Stomach smooth muscle (tissue), 2 donors: ENCODE results near the gene DAPK2.

Experiments used
- H3K27ac ChIP-seq: one replicate; pipeline ENCODE4 v1.7.0; 2013; ENCODE audit warnings: mild to moderate bottlenecking, low read length, inconsistent platforms
- H3K27me3 ChIP-seq, 2 donors: one replicate each; pipeline ENCODE4 v1.7.0; 2013; ENCODE audit warnings: low read length in 2 of 2; ENCODE audit not compliant: insufficient read depth in 2 of 2, control insufficient read depth in 1 of 2
- H3K36me3 ChIP-seq, 2 donors: one replicate each; pipeline ENCODE4 v1.7.0; 2013; ENCODE audit warnings: low read length in 2 of 2; ENCODE audit not compliant: control insufficient read depth in 2 of 2, insufficient read depth in 2 of 2
- H3K4me1 ChIP-seq: one replicate; pipeline ENCODE4 v1.7.0; 2013; ENCODE audit warnings: low read length; ENCODE audit not compliant: control insufficient read depth, insufficient read depth
- H3K4me3 ChIP-seq, 2 donors: one replicate each; pipeline ENCODE4 v1.7.0; 2013; ENCODE audit warnings: low read length in 2 of 2
- H3K9ac ChIP-seq, 2 donors: one replicate each; pipeline ENCODE4 v1.7.0; 2013; ENCODE audit warnings: low read length in 2 of 2, mild to moderate bottlenecking in 1 of 2
- H3K9me3 ChIP-seq, 2 donors: one replicate each; pipeline ENCODE4 v1.7.0; 2013; ENCODE audit warnings: low read length in 2 of 2; ENCODE audit not compliant: control insufficient read depth in 2 of 2
- donor health status: healthy.
- donor health status: Pancreatic carcinoma.

Gene DAPK2

GRCh38 chr15:63920504-63921175, 125.6 kb downstream of the DAPK2 start:
- H3K27me3 ChIP-seq: no peaks in the 10 kb centered on the region
- no peaks in the 10 kb centered on the region for H3K9me3 ChIP-seq
- peaks cover 11% of the 10 kb centered on the region for H3K4me1 ChIP-seq
- H3K27ac ChIP-seq: no peak overlapping the region
- no peak overlapping the region for H3K4me3 ChIP-seq
- no peaks in the 10 kb centered on the region for H3K36me3 ChIP-seq
- no peak overlapping the region for H3K9ac ChIP-seq

GRCh38 chr15:63918901-63919348, 127.4 kb downstream of the DAPK2 start:
- Histone ChIP-seq H3K27me3 (peaks cover 0 to 3% of the 10 kb centered on the region in 2 donors), H3K9me3 (no peaks in the 10 kb centered on the region), H3K36me3 (no peaks in the 10 kb centered on the region), H3K27ac (no peak overlapping the region), H3K9ac (no peak overlapping the region), H3K4me1 (peaks cover 7% of the 10 kb centered on the region), H3K4me3 (no peak overlapping the region)

DNA sequence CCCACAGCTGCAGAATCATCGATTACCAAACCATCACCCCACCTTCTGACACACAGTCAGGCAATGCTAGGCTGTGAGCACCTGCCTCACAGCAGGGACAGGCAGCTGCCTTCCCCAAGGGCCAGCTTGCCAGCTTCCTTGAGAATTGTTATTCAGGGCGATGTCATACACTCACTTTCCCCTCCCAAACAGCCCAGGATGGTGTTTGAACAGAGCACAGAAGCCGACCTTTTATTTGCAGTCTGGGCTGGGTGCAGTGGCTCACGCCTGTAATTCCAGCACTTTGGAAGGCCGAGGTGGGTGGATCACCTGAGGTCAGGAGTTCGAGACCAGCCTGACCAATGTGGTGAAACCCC, 128.0 kb downstream of the DAPK2 start:
- H3K4me1 ChIP-seq: peaks cover 7% of the 10 kb centered on the region
- peaks cover 0 to 3% of the 10 kb centered on the region in 2 donors for H3K27me3 ChIP-seq
- no peaks in the 10 kb centered on the region for H3K36me3 ChIP-seq
- H3K27ac ChIP-seq: no peak overlapping the region
- no peak overlapping the region for H3K9ac ChIP-seq
- no peaks in the 10 kb centered on the region for H3K9me3 ChIP-seq
- H3K4me3 ChIP-seq: no peak overlapping the region

DNA sequence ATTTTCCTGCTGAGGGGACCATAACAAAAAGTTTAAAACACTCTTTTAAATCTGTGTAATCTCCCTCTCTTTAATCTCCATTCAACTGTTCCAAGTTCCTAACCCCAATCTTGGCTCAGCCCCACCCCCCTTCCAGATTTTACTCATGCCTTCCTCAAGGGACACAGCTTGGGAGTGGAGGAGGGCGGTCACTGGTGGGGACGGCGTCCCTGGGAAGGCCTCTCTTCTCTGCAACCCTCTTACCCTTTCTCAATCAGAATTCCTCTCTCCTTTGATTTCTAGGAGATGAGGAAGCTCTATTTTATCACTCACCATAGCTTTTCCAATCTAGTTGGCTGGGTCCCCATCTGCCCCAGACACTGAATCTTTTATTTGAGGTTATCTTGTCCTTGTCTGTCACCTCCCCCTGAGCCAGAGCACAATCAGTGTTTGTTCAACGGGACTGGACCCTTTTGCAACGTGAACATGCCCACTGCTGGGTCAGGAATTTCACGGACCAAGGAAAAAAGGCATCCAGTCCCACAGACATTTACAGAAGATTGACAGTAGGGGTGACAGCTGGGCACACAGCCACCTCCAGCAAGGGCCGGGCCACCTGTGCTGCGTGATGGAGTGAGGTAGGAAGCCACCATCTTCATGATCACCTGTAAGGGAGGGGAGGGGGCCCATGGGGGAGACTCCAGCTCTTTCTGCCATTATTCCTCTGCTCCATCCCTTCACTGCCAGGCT, 128.5 kb downstream of the DAPK2 start:
- Histone ChIP-seq H3K9me3 (no peaks in the 10 kb centered on the region), H3K27ac (no peak overlapping the region), H3K36me3 (no peaks in the 10 kb centered on the region), H3K9ac (no peak overlapping the region), H3K4me1 (peaks cover 7% of the 10 kb centered on the region), H3K27me3 (peaks cover 0 to 3% of the 10 kb centered on the region in 2 donors), H3K4me3 (no peak overlapping the region)

DNA sequence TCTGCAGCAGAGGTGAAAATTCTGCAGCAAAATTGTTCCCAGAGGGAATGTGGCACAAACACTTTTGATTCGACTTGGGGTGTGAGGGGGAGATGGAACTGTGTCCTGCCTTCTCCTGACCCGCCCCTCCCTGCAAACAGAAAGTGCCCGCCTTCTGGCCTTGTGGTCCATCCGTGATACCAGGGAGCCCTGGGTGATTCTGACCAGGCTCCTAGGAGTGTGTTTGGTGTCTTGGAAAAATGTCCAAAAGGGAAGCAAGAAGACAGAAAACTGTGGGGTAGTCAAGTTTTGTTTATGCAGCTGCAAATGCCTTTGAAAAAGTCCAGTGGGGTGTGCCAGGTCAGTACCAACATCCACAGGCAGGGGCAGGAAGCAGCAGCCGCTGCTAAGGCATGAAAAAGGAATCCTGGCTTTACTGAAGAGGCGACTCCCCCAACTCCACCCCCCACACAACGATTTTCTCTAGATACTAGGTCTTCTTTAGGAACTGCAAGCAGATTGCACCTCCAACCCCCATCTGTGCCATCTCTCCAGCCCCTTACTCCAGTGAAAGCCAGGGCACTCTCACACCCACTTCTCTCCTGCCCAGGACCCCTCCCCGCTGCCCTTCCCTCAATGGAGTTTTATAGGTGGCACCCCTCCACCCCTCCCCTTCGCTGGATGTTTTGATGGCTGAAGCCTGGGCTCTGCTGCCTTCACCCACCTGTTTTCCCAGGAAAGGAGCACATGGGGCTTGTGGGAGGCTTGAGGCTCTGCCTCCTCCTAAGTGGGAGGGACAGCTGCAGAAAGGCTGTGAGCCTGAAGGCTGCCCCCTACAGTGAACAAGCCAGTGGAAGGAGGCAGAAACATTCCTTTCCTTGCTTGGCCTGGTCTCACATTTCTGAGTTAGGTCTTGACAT, 130.2 kb downstream of the DAPK2 start:
- Histone ChIP-seq H3K36me3 (no peaks in the 10 kb centered on the region), H3K4me1 (peaks cover 5% of the 10 kb centered on the region), H3K9me3 (no peaks in the 10 kb centered on the region), H3K27ac (no peak overlapping the region), H3K27me3 (peaks cover 0 to 3% of the 10 kb centered on the region in 2 donors), H3K4me3 (no peak overlapping the region), H3K9ac (no peak overlapping the region)

GRCh38 chr15:63915209-63915872, 130.9 kb downstream of the DAPK2 start:
- no peak overlapping the region for H3K4me3 ChIP-seq
- peaks cover 0 to 3% of the 10 kb centered on the region in 2 donors for H3K27me3 ChIP-seq
- H3K27ac ChIP-seq: no peak overlapping the region
- no peaks in the 10 kb centered on the region for H3K36me3 ChIP-seq
- no peaks in the 10 kb centered on the region for H3K9me3 ChIP-seq
- H3K4me1 ChIP-seq: peaks cover 5% of the 10 kb centered on the region
- H3K9ac ChIP-seq: no peak overlapping the region

DNA sequence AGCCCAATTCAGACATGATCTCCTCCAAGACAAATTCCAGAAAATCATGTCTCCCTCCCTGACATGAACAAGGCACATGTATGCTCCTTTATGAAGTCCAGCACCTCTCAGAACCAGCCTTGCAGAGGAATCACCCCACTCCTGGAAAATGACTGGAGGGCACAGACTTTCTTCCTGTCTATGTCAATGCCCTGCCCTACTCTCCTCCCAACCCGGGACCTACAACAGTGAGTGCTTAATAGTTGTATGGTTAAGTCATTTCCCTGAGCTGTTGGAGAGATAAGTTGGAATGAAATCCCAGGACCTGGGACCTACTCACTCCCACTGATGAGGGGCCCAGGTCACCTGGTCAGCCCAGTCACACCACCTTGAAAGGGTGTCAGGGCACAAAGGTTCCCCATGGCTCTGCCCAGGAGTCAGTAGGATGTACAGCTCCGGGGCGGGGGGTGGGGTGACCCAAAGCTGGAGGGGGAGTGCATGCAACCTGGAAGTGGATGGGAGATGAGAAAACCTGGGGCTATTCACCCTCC, 132.4 kb downstream of the DAPK2 start:
- Histone ChIP-seq H3K4me1 (peaks cover 12% of the 10 kb centered on the region), H3K27me3 (peaks cover 0 to 3% of the 10 kb centered on the region in 2 donors), H3K4me3 (no peak overlapping the region), H3K36me3 (no peaks in the 10 kb centered on the region), H3K9me3 (no peaks in the 10 kb centered on the region), H3K27ac (no peak overlapping the region), H3K9ac (no peak overlapping the region)

- Histone ChIP-seq H3K4me1 (peaks cover 14% of the 10 kb centered on the region), H3K9ac (no peak overlapping the region)
Observed at GRCh38 chr15:63913336-63913735, 132.9 kb downstream of the DAPK2 start.

GRCh38 chr15:63912061-63912615, 134.1 kb downstream of the DAPK2 start:
- H3K27me3 ChIP-seq: peaks cover 0 to 3% of the 10 kb centered on the region in 2 donors
- no peak overlapping the region for H3K27ac ChIP-seq
- H3K36me3 ChIP-seq: no peaks in the 10 kb centered on the region
- no peaks in the 10 kb centered on the region for H3K9me3 ChIP-seq
- no peak overlapping the region for H3K4me3 ChIP-seq
- no peak overlapping the region for H3K9ac ChIP-seq
- H3K4me1 ChIP-seq: peaks cover 14% of the 10 kb centered on the region

More at GRCh38 chr15:63913336-63913735, 132.9 kb downstream of the DAPK2 start:
- no peaks in the 10 kb centered on the region for H3K9me3 ChIP-seq
- H3K27ac ChIP-seq: no peak overlapping the region
- H3K27me3 ChIP-seq: peaks cover 0 to 3% of the 10 kb centered on the region in 2 donors
- H3K36me3 ChIP-seq: no peaks in the 10 kb centered on the region
- H3K4me3 ChIP-seq: no peak overlapping the region

DNA sequence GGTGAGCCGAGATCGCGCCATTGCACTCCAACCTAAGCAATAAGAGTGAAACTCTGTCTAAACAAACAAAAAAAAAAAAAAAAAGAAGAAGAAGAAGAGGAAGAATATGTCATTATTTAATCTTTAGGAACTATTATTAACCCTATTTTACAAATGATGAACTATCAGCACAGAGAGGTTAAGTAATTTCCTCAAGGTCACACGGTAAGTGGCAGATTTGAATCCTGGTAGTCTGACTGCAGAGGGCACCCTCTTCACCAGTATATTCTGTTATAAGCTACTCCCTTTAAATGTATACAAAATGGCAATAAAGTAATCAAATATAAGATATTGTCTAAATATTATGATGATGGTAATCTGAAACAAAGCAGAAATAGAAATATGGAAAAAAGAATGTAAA, 135.1 kb downstream of the DAPK2 start:
- H3K4me3 ChIP-seq: no peak overlapping the region
- no peak overlapping the region for H3K27ac ChIP-seq
- H3K27me3 ChIP-seq: peaks cover 0 to 3% of the 10 kb centered on the region in 2 donors
- no peaks in the 10 kb centered on the region for H3K9me3 ChIP-seq
- no peak overlapping the region for H3K9ac ChIP-seq
- no peaks in the 10 kb centered on the region for H3K36me3 ChIP-seq
- H3K4me1 ChIP-seq: peaks cover 10% of the 10 kb centered on the region
